MM.1S (cell line): ENCODE measurements around the gene MEP1B.

Experiments used
- CTCF ChIP-seq: fragments of 300-600 bp; sonication (generic); IDR thresholded peaks from 2 replicates; pipeline ENCODE4 v1.5.1; 2016; ENCODE audit warnings: antibody characterized with exemption, low read length, mixed read lengths
- EZH2 ChIP-seq: fragments of 300-600 bp; sonication (generic); optimal IDR thresholded peaks from 2 replicates; pipeline ENCODE3; 2017; ENCODE audit warnings: low read depth, mild to moderate bottlenecking, antibody characterized with exemption, low read length, mixed read lengths

- no peak for TF ChIP-seq CTCF
- no peak for TF ChIP-seq EZH2
Observed at GRCh38 chr18:32258148-32258547, 68.3 kb downstream of the MEP1B start.
